Psoas muscle (tissue), 8 donors: ENCODE data around the gene PHLDB2. TPM values are rescaled to one million over a fixed set of nuclear protein-coding genes. Genes with fewer than 3 reads are reported as not detected.

ENCODE experiments used
- ATAC-seq, 4 donors: fragments of 200-7000 bp; cut with Tn5 transposase; one replicate each; pipeline ENCODE4 v1.9.1; 2020; ENCODE audit warnings: moderate library complexity in 3 of 4, mild to moderate bottlenecking in 2 of 4
- DNase-seq, 2 donors: peaks; one replicate each; pipeline ENCODE4 v3.0.0-alpha.2; 2020
- H3K27ac ChIP-seq: fragments of 200-600 bp; one replicate; pipeline ENCODE4 v1.8.0; 2022
- H3K27me3 ChIP-seq, 3 donors: fragments of 200-600 bp in 1 of 3; one replicate each; pipeline versions ENCODE4 v1.6.1 to v1.8.0; 2013 to 2022; ENCODE audit warnings: low read length in 2 of 3, mild to moderate bottlenecking in 2 of 3, moderate library complexity in 1 of 3; ENCODE audit not compliant: insufficient read depth in 3 of 3
- H3K36me3 ChIP-seq, 2 donors: fragments of 200-600 bp in 1 of 2; one replicate each; pipeline versions ENCODE4 v1.6.1 to v1.8.0; 2013 to 2022; ENCODE audit warnings: low read depth in 1 of 2, mild to moderate bottlenecking in 1 of 2, moderate library complexity in 1 of 2; ENCODE audit not compliant: insufficient read depth in 1 of 2
- H3K4me1 ChIP-seq: fragments of 200-600 bp; one replicate; pipeline ENCODE4 v1.8.0; 2022
- H3K4me3 ChIP-seq: fragments of 200-600 bp; one replicate; pipeline ENCODE4 v1.8.0; 2022; ENCODE audit warnings: mild to moderate bottlenecking
- H3K9me3 ChIP-seq: fragments of 200-600 bp; one replicate; pipeline ENCODE4 v1.8.0; 2022
- WGBS, 3 donors: extraction: QIAGEN DNeasy Blood & Tissue Kit; methylation state at CpG; one replicate each; pipeline versions ENCODE4 v1.1.6 to v1.1.7; 2013; 5-methylcytosine and 5-hydroxymethylcytosine counted together
- intact Hi-C, 2 donors: fragments of 100-400 bp; cut with DNase I; formaldehyde crosslinking; loops; one replicate each; pipeline versions ENCODE4 v1.11.0 to v1.14.2; 2022
- polyA plus RNA-seq, 3 donors: library from polyadenylated mRNA; stranded (reverse); fragments of 200-250 nt; gene quantifications; one replicate each; pipeline ENCODE4 v1.2.3, GENCODE V29; 2013
- total RNA-seq, 4 donors: library from RNA; stranded (reverse); fragmentation: NEBNext Ultra II Directional in 2 of 4; extraction: Animal tissue kit (Norgen Biotek cat#: 25700) in 2 of 4; gene quantifications; one replicate each; pipeline versions ENCODE4 v1.2.1 to v1.2.4, GENCODE V29; 2021 to 2023
- TF ChIP-seq, protein P1 (sequence below): fragments of 200-600 bp; IDR thresholded peaks from one replicate; pipeline ENCODE4 v1.8.0; 2022; ENCODE audit warnings: antibody characterized with exemption
- donor health status: healthy with polysubstance abuse.
- donor health status: DM: no; HTN: no; CAD: no; lungs with moderate emphysema.
- donor health status: Bipolar disorder and iron deficiency.
- donor health status: healthy.
- donor health status: DM: yes; HTN: yes; CAD: no.
- donor health status: DM: no; HTN: no; CAD: no.
- donor health status: DM: no; HTN: no; CAD: no.
- donor health status: DM: yes; HTN: yes; CAD: no.

The PHLDB2 gene
- total and polyA plus RNA-seq, 7 donors = 2.9 to 8.5 (median 5.6) TPM

DNA sequence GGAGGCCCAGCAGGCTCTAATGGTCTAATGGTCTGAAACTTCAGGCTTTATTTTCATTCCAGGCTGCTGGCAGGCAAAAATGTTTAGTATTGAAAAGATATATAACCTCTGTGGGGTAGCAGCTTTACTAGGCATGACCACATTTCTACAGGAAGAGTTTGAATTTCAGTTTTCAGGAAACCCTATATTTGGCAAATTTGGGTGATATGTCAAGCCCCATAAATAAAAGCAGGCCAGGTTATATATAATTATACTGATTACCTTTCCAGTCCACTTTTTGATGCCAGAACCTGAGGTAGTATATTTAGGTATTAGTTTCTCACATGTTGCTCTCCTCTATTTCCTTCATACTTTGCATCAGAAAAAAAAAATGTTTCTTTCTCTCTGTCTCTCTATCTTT is 37.2 kb upstream of the PHLDB2 start:
- intact Hi-C loops = no loop called here
- TF ChIP-seq, protein P1, sequence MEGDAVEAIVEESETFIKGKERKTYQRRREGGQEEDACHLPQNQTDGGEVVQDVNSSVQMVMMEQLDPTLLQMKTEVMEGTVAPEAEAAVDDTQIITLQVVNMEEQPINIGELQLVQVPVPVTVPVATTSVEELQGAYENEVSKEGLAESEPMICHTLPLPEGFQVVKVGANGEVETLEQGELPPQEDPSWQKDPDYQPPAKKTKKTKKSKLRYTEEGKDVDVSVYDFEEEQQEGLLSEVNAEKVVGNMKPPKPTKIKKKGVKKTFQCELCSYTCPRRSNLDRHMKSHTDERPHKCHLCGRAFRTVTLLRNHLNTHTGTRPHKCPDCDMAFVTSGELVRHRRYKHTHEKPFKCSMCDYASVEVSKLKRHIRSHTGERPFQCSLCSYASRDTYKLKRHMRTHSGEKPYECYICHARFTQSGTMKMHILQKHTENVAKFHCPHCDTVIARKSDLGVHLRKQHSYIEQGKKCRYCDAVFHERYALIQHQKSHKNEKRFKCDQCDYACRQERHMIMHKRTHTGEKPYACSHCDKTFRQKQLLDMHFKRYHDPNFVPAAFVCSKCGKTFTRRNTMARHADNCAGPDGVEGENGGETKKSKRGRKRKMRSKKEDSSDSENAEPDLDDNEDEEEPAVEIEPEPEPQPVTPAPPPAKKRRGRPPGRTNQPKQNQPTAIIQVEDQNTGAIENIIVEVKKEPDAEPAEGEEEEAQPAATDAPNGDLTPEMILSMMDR = no peak
- Histone ChIP-seq H3K27me3 (peaks cover 0 to 3% (median 0%) of the 10 kb centered on the region in 3 donors), H3K9me3 (no peaks in the 10 kb centered on the region), H3K36me3 (no peaks in the 10 kb centered on the region), H3K4me1 (no peaks in the 10 kb centered on the region), H3K27ac (no peak overlapping the region), H3K4me3 (no peak overlapping the region)
- ATAC-seq = no peak
- no peak for DNase-seq

DNA sequence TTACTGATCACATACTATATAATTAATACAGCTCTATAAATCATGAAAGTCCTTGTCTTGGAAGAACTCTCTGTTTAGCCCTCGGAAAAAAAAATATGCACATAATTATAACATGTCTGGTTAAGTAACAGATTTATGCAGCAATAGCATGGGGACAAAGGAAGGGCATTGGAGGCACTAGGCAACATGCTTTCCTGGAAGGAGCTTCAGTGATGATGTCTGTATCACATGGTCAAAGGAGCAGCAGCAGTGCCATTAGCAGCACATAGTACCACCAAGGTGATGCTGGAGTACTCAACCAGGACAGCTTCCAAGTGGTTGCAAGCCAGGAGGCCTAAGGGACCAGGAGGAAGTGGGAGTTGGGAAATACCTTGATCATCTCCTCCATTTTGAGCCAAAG is 36.3 kb upstream of the PHLDB2 start:
- Histone ChIP-seq H3K36me3 (no peaks in the 10 kb centered on the region), H3K4me1 (no peaks in the 10 kb centered on the region), H3K27me3 (peaks cover 0 to 3% (median 0%) of the 10 kb centered on the region in 3 donors), H3K27ac (no peak overlapping the region), H3K9me3 (no peaks in the 10 kb centered on the region), H3K4me3 (no peak overlapping the region)
- WGBS, 3 donors = 92 to 94% (median 92%) methylated on average over 1 of the region's 1 CpG
- no peak for ATAC-seq
- intact Hi-C loops = no loop called here
- TF ChIP-seq, protein P1 = no peak
- DNase-seq = no peak

DNA sequence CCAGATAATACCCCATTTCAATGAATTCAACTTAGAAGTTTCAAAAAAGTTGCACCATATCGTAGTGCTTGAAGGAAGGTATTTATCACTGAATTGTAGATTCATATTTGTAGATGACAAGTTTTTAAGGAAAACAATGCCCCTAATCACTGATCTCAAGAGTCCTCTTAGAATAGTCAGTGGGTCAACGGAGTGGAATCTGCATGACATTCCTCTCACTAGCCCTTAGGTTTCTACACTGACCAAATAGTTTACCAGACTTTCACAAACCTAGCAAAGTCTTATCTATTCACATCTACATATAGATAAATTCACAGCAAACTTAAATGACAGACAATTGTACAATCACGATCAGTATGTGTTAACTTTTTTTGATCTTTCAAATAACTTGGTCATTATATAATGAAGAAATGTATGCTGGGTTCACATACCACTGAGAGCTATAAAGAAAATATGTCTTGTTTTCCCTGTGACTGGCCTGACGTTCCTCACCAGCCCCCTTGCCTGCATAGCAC is 35.7 kb upstream of the PHLDB2 start:
- 89 to 93% (median 93%) methylated on average over 4 of the region's 4 CpGs for WGBS, 3 donors
- no peak for ATAC-seq
- H3K27ac ChIP-seq = no peak overlapping the region
- no peaks in the 10 kb centered on the region for H3K9me3 ChIP-seq
- intact Hi-C loops = no loop called here
- H3K36me3 ChIP-seq = no peaks in the 10 kb centered on the region
- peaks cover 0 to 3% (median 0%) of the 10 kb centered on the region in 3 donors for H3K27me3 ChIP-seq
- DNase-seq = no peak
- H3K4me1 ChIP-seq = no peaks in the 10 kb centered on the region
- TF ChIP-seq, protein P1 = no peak
- H3K4me3 ChIP-seq = no peak overlapping the region

DNA sequence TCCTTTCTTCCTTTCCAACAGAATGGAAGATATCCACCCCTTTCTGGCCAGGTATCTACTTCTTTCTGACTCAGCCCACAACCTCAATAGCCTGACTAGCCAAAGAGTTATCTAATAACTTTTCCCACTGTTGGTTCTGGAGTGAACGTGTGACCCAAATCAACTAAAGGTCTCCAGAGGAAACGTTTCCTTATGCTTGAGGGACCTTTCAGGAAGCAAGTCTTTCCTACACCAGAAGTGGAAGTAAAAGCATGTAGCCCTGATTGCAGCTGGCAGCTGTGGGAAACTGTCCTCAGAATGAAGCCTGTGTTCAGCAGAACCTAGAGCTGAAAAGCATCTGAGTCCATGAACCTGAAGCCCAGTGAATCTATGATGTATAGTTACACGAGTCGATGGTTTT is 34.7 kb upstream of the PHLDB2 start:
- intact Hi-C loops = no loop called here
- Histone ChIP-seq H3K27ac (no peak overlapping the region), H3K36me3 (no peaks in the 10 kb centered on the region), H3K27me3 (peaks cover 0 to 3% (median 0%) of the 10 kb centered on the region in 3 donors), H3K4me1 (no peaks in the 10 kb centered on the region), H3K9me3 (no peaks in the 10 kb centered on the region), H3K4me3 (no peak overlapping the region)
- ATAC-seq (no peak), DNase-seq (no peak)
- 24 to 40% (median 33%) methylated on average over 4 of the region's 4 CpGs for WGBS, 3 donors
- TF ChIP-seq, protein P1 = no peak

DNA sequence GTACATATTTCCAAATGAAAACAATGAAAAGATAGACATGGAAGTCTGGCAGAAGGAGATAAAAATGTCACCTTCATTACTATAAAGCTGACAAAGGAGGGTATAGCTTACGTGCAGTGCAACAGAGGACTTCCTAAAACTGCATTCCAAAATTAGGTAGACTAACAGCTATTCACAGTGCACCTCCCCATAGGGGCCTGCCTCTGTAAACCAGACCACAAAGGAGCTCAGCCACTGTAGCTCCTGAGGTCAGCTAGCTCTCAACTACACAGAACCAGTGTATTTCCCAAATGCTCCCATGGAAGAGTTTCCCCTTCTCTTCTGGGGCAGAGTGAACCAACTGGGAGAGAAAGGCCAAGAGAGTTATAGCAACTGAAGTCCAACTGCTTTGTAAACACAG is 31.2 kb upstream of the PHLDB2 start:
- no peak for ATAC-seq
- H3K9me3 ChIP-seq = no peaks in the 10 kb centered on the region
- TF ChIP-seq, protein P1 = no peak
- intact Hi-C loops = no loop called here
- WGBS, 3 donors = 92 to 100% (median 100%) methylated on average over 1 of the region's 1 CpG
- H3K4me1 ChIP-seq = no peaks in the 10 kb centered on the region
- no peak overlapping the region for H3K27ac ChIP-seq
- H3K4me3 ChIP-seq = no peak overlapping the region
- no peaks in the 10 kb centered on the region for H3K27me3 ChIP-seq
- H3K36me3 ChIP-seq = no peaks in the 10 kb centered on the region
- no peak for DNase-seq
